Psoas muscle (tissue), 8 donors: Measurements from ENCODE around the gene XRRA1. TPM values are rescaled to one million over a fixed set of nuclear protein-coding genes. Genes with fewer than 3 reads are reported as not detected.

Experiments used
- ATAC-seq, 4 donors: fragments of 200-7000 bp; cut with Tn5 transposase; one replicate each; pipeline ENCODE4 v1.9.1; 2020; ENCODE audit warnings: moderate library complexity in 3 of 4, mild to moderate bottlenecking in 2 of 4
- DNase-seq, 2 donors: peaks; one replicate each; pipeline ENCODE4 v3.0.0-alpha.2; 2020
- H3K27ac ChIP-seq: fragments of 200-600 bp; one replicate; pipeline ENCODE4 v1.8.0; 2022
- H3K27me3 ChIP-seq, 3 donors: fragments of 200-600 bp in 1 of 3; one replicate each; pipeline versions ENCODE4 v1.6.1 to v1.8.0; 2013 to 2022; ENCODE audit warnings: low read length in 2 of 3, mild to moderate bottlenecking in 2 of 3, moderate library complexity in 1 of 3; ENCODE audit not compliant: insufficient read depth in 3 of 3
- H3K36me3 ChIP-seq, 2 donors: fragments of 200-600 bp in 1 of 2; one replicate each; pipeline versions ENCODE4 v1.6.1 to v1.8.0; 2013 to 2022; ENCODE audit warnings: low read depth in 1 of 2, mild to moderate bottlenecking in 1 of 2, moderate library complexity in 1 of 2; ENCODE audit not compliant: insufficient read depth in 1 of 2
- H3K4me1 ChIP-seq: fragments of 200-600 bp; one replicate; pipeline ENCODE4 v1.8.0; 2022
- H3K4me3 ChIP-seq: fragments of 200-600 bp; one replicate; pipeline ENCODE4 v1.8.0; 2022; ENCODE audit warnings: mild to moderate bottlenecking
- H3K9me3 ChIP-seq: fragments of 200-600 bp; one replicate; pipeline ENCODE4 v1.8.0; 2022
- CTCF ChIP-seq: fragments of 200-600 bp; IDR thresholded peaks from one replicate; pipeline ENCODE4 v1.8.0; 2022; ENCODE audit warnings: antibody characterized with exemption
- WGBS, 3 donors: extraction: QIAGEN DNeasy Blood & Tissue Kit; methylation state at CpG; one replicate each; pipeline versions ENCODE4 v1.1.6 to v1.1.7; 2013; 5-methylcytosine and 5-hydroxymethylcytosine counted together
- intact Hi-C, 2 donors: fragments of 100-400 bp; cut with DNase I; formaldehyde crosslinking; loops; one replicate each; pipeline versions ENCODE4 v1.11.0 to v1.14.2; 2022
- polyA plus RNA-seq, 3 donors: library from polyadenylated mRNA; stranded (reverse); fragments of 200-250 nt; gene quantifications; one replicate each; pipeline ENCODE4 v1.2.3, GENCODE V29; 2013
- total RNA-seq, 4 donors: library from RNA; stranded (reverse); fragmentation: NEBNext Ultra II Directional in 2 of 4; extraction: Animal tissue kit (Norgen Biotek cat#: 25700) in 2 of 4; gene quantifications; one replicate each; pipeline versions ENCODE4 v1.2.1 to v1.2.4, GENCODE V29; 2021 to 2023
- donor health status: healthy with polysubstance abuse.
- donor health status: DM: no; HTN: no; CAD: no; lungs with moderate emphysema.
- donor health status: Bipolar disorder and iron deficiency.
- donor health status: healthy.
- donor health status: DM: yes; HTN: yes; CAD: no.
- donor health status: DM: no; HTN: no; CAD: no.
- donor health status: DM: no; HTN: no; CAD: no.
- donor health status: DM: yes; HTN: yes; CAD: no.

Gene XRRA1
- total and polyA plus RNA-seq, 7 donors, result 3.1 to 15.1 (median 6.9) TPM

- Histone ChIP-seq H3K4me1 (peaks cover 44% of the 10 kb centered on the region), H3K36me3 (peaks cover 0 to 9% of the 10 kb centered on the region in 2 donors), H3K4me3 (no peak overlapping the region), H3K9me3 (no peaks in the 10 kb centered on the region), H3K27me3 (no peaks in the 10 kb centered on the region), H3K27ac (no peak overlapping the region)
- no peak for TF ChIP-seq CTCF
- DNase-seq (no peak), ATAC-seq (no peak)
- 95 to 97% (median 97%) methylated on average over 5 of the region's 5 CpGs for WGBS, 3 donors
- intact Hi-C loops, result no loop called here
Measured at GRCh38 chr11:74953451-74953850, 4.6 kb upstream of the XRRA1 start.

- Histone ChIP-seq H3K4me1 (peaks cover 42% of the 10 kb centered on the region), H3K27me3 (no peaks in the 10 kb centered on the region), H3K9me3 (no peaks in the 10 kb centered on the region), H3K36me3 (peaks cover 0 to 9% of the 10 kb centered on the region in 2 donors), H3K4me3 (no peak overlapping the region), H3K27ac (no peak overlapping the region)
- no peak for TF ChIP-seq CTCF
- WGBS, 3 donors, result 73 to 74% (median 74%) methylated on average over 2 of the region's 2 CpGs
- DNase-seq (no peak), ATAC-seq (no peak)
- intact Hi-C loops, result no loop called here
Measured at GRCh38 chr11:74952752-74953151, 3.9 kb upstream of the XRRA1 start.

DNA sequence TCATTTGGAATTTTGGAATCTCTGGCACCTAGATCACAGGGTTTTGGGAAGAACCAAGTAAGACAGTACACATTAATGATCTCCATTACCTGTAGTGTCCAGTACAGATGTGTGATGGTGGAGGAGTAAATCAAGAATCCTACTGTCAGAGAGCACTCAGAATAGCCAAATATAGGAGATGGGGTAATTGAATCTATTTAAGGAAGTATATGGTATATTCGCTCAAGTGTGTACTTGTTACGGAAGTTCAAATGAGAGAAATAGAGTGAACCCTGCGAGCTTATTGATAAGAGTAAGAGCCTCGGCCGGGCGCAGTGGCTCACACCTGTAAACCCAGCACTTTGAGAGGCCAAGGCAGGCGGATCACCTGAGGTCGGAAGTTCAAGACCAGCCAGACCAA, 2.3 kb upstream of the XRRA1 start:
- Histone ChIP-seq H3K27me3 (no peaks in the 10 kb centered on the region), H3K4me3 (peak overlapping the region; percentile 84), H3K27ac (no peak overlapping the region), H3K36me3 (peaks cover 0 to 16% of the 10 kb centered on the region in 2 donors), H3K4me1 (peaks cover 32% of the 10 kb centered on the region), H3K9me3 (no peaks in the 10 kb centered on the region)
- ATAC-seq (no peak), DNase-seq (no peak)
- WGBS, 3 donors, result 88 to 96% (median 88%) methylated on average over 8 of the region's 8 CpGs
- intact Hi-C loops, result no loop called here
- no peak for TF ChIP-seq CTCF

GRCh38 chr11:74950374-74950969, 1.6 kb upstream of the XRRA1 start:
- ATAC-seq (no peak), DNase-seq (no peak)
- no peaks in the 10 kb centered on the region for H3K9me3 ChIP-seq
- peaks cover 0 to 16% of the 10 kb centered on the region in 2 donors for H3K36me3 ChIP-seq
- no peaks in the 10 kb centered on the region for H3K27me3 ChIP-seq
- peak overlapping the region; percentile 89 for H3K27ac ChIP-seq
- WGBS, 3 donors, result 53 to 76% (median 67%) methylated on average over 2 of the region's 2 CpGs
- peaks cover 29% of the 10 kb centered on the region for H3K4me1 ChIP-seq
- intact Hi-C loops, result no loop called here
- TF ChIP-seq CTCF, result no peak
- H3K4me3 ChIP-seq, result peak overlapping the region; percentile 84

DNA sequence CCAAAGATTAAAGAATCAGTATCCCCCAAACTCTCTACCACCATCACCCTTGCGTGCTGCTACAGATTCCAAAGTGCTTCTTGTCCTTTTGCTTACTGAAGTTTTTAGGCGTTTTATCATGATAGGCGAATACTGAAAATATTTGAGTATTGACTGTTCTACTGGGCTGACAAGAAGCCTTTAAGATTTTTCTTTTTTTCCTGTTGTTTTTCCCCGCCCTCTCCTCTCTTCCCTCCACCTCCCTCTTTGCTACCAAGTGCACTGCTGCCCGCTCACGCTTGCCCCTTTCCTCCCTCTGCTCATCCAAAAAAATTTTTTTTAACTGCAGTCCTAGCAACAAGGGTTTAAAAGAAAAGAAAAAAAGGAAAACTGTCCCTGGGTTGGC, 854 bp upstream of the XRRA1 start:
- H3K4me1 ChIP-seq, result peaks cover 29% of the 10 kb centered on the region
- peaks cover 0 to 16% of the 10 kb centered on the region in 2 donors for H3K36me3 ChIP-seq
- TF ChIP-seq CTCF, result no peak
- peak overlapping the region; percentile 84 for H3K4me3 ChIP-seq
- no peak for DNase-seq
- 0 to 4% (median 2%) methylated on average over 6 of the region's 6 CpGs for WGBS, 3 donors
- peak overlapping the region; percentile 89 for H3K27ac ChIP-seq
- ATAC-seq, result peak in 1 of 4 donors; percentile 30
- H3K27me3 ChIP-seq, result no peaks in the 10 kb centered on the region
- intact Hi-C loops, result loop anchor here (2.0 to 5.0 kb wide), 3 partner anchors 38 to 63 kb away; partner anchors contain the start of gene NEU3 (in 2 of the 2)
- H3K9me3 ChIP-seq, result no peaks in the 10 kb centered on the region
